Inflammatory macrophage treated with lipopolysaccharide for 1 hour (primary cell): ENCODE results near the gene STAC2.
A peak's percentile ranks its signal among the peaks of the same experiment; 100 is the strongest.
"Not testable (repeated sequence)": the region's sequence is repeated elsewhere in the genome, so short reads cannot be mapped to it uniquely, and the experiment has no call there.

Experiments used
- DNase-seq, 2 donors: peaks; one replicate each; pipeline ENCODE4 v3.0.0-alpha.2; 2020 to 2022

Gene STAC2, protein sequence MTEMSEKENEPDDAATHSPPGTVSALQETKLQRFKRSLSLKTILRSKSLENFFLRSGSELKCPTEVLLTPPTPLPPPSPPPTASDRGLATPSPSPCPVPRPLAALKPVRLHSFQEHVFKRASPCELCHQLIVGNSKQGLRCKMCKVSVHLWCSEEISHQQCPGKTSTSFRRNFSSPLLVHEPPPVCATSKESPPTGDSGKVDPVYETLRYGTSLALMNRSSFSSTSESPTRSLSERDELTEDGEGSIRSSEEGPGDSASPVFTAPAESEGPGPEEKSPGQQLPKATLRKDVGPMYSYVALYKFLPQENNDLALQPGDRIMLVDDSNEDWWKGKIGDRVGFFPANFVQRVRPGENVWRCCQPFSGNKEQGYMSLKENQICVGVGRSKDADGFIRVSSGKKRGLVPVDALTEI

DNA sequence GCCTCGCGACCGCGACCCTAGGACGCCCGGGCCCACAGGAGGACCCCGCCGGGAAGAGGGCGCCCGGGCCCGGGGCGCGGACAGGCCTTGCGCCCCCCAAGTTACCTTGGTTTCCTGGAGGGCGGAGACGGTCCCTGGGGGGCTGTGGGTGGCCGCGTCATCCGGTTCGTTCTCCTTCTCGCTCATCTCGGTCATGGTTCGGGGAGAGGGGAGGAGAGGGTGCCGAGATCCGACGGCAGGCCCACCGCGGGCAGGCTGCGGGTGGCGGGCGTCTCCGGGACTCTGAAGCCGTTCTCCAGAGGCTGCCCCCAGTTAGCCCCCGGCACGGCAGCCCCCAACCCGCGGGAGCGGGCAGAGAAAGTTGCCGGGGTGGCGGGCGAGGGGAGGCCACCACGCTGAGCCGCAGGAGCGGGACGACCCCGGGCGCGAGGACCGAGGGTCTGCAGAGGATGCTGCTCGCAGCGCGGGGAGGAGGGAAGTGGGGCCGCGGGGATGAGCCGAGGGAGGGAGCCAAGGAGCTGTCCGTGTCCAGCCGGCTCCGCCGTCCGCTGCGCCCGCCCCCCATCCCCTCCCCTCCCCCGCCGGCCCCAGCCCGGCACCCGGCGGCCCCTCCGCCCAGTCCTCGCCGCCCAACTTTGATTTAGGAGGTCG lies at the start of gene STAC2:
Gene STAC2, minus strand, starts transcription at position 638 of the 651 bp plus-strand sequence. Its CDS starts 443 bp downstream, at position 195.
- no peak for DNase-seq

DNA sequence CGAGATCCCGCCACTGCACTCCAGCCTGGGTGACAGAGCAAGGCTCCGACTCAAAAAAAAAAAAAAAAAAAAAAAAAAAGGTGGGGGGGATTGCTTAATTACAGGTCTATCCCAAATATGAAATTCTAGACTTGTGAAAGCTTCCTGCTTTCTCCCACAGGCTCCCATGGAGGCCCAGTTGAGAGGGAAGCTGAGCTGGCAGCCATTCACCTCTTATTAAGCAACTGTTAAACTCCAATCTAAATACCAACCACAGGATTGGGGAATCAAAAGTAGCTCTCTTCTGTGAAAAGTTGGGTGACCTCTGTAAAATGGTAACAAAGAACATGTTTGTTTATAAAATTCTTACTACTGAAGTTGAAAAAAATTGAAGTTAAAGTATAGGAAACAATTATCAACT lies 45.8 kb upstream of the STAC2 start:
- DNase-seq: peak; percentile 2 to 23

DNA sequence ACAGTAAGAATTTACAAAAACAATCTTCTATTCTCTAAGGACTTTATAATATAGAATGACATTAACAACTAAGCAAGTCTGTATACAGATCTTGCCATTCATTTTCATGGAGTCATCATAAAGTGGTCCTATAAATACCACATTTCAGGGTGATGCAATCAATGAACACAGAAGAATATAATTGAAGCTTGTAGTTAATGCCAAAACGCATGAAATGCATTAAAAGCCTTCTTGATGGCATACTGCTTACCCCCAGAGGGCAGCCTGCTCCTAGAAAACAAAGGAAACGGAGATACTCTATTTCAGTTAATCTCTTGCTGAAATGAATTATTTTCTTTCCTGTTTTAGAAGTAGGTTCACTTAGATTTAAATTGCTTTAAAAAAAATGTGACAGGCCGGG lies 45.2 kb upstream of the STAC2 start:
- DNase-seq: peak; percentile 21 to 54

DNA sequence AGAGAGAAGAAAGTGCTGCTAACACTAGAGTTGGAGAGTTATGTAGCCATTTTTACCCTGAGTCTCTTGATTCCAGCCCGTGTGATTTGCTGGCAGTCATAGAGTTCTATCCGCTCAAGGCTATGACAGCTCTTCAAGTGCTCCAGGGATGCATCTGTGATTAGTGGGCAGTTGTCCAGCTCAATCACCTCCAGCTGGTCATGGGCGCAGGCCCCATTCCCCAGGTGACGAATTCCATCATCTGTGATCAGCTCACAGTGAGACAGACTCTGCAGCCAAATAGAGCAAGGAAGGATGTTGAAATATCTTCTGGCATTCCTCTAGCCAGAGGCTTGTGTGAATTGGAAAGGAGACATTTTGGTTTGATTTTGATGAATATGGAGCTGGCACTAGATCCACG lies 38.4 kb upstream of the STAC2 start:
- no peak for DNase-seq

DNA sequence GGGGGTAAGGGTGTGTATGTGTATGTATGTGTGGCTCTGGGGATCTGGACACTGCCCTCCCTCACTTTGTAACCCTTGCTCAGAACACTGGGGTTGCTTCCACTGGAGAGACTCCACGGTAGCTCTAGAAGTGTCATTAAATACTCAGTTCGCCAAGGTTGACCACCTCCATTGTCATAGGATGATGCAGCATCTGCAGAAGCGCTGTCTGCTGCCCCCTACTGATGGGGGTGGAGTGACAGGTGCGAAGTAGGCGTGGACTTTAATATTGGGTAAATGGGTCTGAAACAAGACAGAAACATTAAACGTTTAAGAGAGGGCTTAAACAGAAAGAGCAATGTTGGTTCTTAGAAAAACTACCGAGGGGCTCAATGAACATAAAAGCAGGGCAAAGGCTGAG lies 35.5 kb upstream of the STAC2 start:
- DNase-seq: no peak

DNA sequence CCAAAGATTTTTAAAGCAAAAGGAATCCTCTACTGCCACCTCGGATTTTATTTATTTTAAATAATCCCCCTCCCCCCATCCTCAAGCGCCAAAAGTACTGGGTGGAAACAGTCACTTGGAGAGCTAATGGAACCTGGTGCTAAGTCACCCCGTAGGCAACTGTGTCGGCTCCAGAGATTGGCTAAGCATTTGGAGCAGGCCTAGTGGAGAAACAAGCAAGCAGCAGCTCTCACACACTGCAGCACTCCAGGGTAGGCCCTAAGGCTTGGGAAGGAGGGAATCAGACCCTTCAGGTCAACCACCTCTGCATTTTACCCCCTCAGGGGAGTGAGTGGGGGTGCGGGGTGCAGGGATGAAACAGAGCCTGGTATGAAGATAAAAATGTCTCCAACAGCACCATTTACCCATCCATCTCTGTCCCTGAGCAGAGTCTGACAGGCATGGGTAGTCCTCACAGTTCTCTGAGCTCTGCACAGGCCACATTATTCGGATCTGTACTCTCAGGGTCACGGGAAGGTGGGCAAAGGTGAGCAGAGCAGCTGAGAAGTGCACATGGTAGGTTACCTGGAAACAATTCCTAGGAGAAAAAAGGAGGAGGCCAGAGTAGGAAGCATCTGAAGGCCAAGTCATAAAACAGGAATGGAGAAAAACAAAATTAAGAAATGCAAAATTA lies 27.2 kb upstream of the STAC2 start:
- no peak for DNase-seq

DNA sequence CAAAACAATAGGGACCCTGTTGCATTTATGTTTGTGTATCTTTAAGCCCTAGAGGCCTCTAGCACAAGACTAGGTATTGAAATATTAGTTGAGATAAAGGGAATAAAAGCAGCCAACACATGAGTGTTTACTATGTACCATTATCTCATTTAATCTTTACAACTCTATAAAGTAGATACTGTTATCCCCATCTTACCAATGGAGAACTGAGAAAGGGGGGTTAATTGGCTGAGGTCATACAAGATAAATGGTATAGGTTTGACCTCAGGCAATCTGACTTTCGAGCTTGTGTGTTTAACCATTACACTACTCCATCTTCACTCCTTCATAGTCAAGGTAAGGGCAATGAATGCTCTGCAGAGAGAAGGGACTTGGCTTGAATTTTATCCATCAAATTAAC lies 26.3 kb upstream of the STAC2 start:
- DNase-seq: no peak

DNA sequence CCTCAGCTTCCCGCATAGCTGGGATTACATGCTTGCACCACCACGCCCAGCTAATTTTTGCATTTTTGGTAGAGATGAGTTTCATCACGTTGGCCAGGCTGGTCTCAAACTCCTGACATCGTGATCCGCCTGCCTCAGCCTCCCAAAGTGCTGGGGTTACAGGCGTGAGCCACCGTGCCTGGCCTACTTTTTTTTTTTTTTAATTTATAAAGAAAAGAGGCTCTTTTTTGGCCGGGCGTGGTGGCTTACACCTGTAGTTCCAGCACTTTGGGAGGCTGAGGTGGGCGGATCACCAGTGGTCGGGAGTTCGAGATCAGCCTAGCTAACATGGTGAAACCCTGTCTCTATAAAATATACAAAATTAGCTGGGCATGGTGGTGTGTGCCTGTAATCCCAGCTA lies 24.3 kb upstream of the STAC2 start:
- not testable (repeated sequence) for DNase-seq

DNA sequence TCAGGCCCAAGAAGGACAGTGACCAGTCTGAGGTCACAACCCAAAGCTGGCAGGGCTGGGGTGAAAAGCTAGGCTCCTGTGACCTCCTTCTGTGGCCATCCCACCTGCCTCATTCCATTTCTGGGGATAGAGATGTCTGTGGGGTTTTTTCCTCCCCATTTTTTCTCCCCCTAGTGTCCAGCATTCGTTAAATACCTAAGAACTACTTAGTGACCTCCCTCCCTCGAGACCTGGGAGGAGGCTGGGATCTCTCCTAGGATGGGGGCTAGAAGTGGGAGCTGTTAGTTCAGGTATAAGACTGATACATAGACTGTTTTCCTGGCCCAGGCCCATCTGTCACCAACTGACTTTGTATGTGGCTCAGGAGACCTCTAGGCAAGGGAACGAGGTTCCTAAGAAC lies 20.5 kb upstream of the STAC2 start:
- no peak for DNase-seq

DNA sequence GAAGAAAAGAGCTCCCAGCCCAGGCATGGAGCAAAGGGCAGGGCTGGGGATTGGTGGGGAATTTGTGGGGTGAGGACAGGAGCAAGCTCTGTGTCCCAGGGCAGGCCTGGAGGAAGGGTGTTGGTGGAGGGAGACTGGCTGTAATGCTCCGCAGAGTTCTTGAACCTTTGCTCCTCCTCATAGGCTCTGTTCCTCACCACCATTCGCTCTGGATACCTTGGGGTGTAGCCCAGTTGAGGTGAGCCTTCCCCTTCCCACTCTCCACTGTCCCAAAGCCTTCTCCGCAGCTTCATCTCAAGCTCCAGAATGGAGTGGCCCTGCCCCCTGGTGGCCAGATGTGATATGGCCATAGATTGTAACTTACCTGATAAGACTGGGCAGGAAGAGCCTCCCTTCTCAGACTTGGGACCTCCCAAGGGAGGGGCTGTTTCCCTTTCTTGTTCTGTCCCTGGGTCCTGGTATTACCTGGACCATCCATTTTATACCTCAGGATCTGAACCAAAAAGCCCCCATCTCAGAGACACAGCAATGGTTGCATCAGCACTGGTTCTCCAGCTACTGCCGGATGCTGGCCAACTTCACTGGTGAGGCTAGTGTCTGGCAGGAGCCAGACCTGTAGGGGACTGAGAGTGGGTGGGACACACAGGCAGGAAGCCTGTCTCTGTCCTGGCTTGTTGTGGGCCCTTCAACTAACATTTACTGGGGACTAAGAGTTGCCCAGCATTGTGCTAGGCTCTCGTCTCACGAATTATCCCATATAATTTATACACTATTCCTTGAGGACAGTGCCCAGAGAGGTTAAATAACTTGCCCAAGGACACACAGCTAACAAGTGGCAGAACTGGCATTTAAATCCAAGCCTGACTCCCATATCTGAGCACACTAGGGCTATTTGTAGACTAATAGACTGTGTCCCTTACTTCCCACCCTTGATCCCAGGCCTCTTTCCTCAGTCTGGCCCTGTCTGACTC lies 19.1 kb upstream of the STAC2 start:
- peak; percentile 54 to 96 for DNase-seq

DNA sequence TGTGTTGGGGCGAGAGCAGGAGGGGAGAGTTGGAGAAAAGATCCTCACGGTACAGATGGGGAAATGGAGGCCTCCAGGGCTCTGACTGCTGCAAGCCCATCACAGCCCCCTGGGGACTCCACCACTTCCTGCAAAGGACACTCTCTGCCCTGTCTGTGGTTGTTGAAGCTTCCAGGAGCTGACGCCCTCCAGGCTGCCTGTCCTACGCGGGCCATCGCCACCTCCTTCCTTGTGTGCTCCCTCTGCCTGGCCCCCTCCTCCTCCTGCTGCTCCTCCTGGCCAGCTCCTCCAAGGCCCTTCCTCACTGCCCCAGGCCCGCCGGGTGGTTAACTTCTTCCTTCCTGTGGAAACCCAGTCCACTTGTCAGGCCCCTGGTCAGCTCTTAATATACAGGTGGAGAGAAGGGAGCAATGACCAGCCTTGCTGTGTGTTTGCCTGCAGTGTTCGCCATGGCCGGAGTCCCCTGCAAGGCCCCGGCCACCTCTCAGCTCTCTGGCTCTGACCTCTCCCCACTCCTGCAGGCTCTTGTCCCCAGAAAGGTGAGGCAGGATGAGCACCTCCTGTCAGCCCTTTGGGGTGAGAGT lies 18.4 kb upstream of the STAC2 start:
- no peak for DNase-seq

DNA sequence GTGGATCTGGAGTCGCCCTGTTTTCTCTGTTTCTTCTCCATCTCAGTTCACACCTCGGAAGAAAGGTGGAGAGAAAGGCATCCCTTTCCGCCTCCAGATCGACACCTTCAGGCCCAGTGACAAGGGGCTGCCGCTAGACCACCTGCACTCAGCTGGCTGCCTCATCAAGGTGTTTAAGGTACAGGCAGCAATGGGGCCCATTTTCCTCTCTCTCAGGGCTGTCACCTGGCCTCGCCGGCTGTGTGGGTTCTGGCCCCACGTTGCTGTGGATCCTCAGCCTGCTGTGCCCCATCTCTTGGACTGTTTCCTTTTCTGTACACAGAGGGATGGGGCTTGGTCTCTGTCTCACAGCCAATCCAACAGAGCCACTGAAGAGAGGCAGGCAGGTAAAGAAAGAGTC lies 17.4 kb upstream of the STAC2 start:
- DNase-seq: no peak

DNA sequence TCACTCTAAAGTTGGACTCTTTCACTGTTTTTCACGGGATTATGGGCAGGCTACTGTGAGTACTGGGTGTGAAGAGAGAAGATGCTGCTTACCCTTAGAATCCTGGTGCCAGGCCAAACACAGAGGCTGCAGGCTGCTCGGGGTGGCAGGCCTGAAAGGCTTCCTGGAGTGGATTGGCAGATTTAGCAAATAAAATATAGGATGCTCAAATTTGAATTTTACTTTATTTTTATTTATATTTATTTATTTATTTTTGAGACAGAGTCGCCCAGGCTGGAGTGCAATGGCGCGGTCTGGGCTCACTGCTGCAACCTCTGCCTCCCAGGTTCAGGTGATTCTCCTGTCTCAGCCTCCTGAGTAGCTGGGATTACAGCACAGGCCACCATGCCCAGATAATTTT lies 14.9 kb upstream of the STAC2 start:
- DNase-seq: no peak

DNA sequence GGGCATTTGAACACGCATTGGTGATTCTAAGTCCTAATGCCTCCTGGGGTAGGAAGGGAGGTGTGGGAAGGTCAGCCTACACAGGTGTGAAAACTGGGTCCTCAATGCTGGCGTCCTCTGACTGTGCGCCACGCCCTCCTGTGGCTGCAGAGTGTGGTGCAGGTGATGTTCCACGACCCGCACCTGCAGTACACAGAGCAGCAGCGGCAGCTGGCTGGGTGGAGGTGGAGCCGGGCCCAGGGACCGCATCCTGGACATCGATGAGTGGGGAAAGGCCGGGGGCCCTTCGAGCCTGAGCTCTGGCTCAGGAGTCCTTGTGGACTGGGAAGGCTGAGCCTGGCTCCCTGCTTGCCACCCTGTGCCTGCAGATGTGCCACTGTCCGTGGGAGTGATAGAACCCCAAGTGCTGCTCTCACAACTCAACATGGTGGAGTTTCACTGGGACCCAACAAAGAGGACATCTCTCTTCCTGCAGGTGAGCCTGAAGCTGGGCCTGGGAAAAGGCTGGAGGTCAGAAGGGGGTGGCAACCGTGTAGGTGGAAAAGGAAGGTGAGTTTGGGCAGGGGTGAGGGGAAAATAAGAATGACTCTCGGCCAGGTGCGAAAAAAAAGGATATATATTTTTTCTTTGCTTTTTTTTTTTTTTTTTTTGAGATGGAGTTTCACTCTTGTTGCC lies 14.0 kb upstream of the STAC2 start:
- DNase-seq: peak in 1 of 2 donors; percentile 23

DNA sequence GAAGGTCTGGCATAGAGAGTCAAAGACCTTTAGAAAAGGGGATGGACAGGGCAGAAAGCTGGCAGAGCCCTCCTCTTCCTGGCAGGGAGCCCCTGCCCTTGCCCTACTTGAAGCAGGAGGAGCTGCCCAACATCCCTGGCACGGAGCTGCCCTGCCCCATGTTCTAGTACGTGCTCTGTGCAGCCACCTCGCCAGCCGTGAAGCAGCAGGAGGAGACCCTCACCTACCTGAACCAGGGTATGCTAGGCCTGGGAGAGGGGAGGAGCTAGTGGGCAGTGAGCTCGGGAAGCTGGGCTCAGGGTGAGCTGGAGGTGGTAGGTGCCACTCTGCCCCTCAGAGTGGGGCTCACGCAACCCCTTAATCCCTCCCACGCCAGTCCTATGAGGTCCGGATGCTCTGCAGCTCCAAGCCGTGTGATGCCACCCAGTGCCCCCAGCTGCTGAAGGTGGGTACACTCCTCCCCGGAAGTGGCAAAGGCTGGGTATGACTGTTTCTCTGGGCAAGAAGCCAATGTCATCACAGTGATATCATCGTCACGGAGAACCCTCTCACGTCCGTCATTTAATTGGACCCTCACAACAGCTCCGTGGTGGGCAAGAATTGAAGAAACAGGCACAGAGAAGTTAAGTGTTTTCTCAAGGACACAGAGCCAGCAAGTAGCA lies 12.7 kb upstream of the STAC2 start:
- DNase-seq: peak; percentile 15 to 18

DNA sequence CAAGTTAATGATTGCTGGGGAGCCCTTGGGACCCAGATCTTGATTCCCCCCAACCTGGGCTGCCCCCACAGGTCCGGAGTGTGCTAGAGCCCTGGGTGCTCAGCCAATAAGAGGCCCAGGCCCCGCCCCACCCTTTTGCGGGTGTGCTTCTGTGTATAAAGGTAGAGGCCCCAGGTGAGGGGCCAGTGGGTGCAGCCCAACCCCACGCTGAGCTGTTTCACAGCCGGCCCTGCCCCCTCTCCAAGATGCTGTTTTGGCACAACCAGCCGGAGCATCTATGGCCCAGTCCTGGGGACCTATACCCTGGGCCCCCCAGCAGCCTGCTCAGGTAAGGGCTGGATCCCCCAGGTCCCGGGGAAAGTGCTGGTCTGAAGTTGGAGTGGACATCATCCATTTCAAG lies 11.8 kb upstream of the STAC2 start:
- no peak for DNase-seq

DNA sequence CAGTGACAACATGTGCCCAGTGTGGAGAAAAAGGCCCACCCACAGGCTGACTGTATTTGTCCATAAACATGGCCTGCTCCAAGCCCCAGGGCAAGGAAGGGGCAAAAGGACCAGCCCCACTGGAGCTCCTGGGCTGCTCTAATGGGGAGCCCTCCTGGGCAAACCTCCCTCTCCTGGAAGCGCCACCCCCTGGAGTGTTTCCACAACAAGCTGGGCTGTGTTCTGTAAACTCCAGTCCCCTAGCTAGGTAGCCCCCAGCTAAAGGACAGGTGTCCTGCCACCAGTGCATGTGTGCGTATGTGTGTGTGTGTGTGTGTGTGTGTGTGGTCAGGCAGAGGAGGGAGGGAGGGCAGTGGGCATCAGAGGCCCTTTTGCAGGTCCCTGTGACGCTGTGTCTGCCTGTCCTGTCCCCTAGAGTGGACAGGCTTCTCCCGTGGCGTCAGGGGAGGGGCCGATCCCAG lies 11.3 kb upstream of the STAC2 start:
- no peak for DNase-seq

DNA sequence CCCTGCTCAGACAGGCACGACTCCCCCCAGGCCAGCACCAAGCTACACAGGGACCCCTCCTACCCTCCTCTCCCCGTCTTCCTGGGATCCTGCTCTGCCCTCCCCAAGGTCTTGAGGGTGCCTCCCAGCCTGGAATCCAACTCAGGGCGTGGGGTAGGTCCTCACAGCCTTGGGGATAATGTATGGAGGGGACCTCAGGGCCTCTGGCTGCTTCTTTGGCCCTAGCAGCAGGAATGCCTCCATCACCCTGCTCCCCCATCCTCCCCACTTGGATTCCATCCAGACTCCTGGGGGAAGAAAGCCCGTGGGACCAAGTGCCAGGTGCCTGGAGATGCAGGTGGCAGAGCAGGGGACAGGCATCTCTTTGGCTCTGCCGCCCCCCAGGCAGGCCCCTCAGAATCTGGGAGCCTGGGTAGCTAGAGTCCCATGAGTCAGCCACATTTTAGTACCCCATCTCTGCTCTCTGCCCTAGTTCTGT lies 10.7 kb upstream of the STAC2 start:
- no peak for DNase-seq

DNA sequence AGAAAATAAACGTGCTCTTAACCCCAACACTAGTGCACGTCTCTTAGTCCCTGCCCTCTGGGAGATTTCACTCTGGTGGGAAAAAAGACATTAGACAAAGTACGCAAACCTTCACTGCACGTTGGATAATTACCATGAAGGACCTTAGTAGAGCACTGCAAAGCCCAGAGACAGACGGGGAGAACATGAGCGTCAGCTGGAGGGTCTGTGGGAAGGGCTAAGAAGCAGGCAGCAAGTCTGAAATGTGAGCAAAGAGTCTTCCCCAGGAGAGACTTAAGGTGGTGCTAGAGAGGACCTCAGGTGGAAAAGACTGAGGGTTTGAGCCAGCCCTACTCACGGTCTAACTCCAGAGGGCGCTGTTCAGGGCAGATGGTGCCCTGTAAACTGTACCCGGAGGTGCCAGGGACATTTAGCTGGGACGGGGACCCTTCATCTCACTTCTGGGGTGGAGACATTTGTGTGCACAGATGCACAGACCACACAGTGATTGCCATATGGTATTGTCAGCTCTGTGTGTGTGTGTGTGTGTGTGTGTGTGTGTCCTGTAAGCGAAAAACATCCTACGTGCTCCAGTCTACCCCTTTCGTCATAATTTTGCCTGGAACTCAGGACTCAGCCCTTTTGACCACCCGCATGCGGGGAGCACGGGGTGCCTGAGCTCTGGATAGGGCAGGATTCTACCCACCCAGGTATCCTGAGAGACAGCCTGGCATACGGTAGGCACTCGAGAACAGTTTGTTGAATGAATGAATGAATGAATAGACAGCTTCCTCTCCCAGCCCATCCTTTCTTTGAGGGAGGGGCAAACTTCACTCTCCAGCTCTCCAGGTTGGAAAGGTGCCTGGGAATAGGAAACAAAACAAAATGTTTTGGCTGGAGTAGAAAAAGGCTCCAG lies 10.1 kb upstream of the STAC2 start:
- peak; percentile 30 to 41 for DNase-seq
